ENCODE results near the gene PPP1R9B.
A peak's percentile ranks its signal among the peaks of the same experiment; 100 is the strongest.

Gene PPP1R9B

DNA sequence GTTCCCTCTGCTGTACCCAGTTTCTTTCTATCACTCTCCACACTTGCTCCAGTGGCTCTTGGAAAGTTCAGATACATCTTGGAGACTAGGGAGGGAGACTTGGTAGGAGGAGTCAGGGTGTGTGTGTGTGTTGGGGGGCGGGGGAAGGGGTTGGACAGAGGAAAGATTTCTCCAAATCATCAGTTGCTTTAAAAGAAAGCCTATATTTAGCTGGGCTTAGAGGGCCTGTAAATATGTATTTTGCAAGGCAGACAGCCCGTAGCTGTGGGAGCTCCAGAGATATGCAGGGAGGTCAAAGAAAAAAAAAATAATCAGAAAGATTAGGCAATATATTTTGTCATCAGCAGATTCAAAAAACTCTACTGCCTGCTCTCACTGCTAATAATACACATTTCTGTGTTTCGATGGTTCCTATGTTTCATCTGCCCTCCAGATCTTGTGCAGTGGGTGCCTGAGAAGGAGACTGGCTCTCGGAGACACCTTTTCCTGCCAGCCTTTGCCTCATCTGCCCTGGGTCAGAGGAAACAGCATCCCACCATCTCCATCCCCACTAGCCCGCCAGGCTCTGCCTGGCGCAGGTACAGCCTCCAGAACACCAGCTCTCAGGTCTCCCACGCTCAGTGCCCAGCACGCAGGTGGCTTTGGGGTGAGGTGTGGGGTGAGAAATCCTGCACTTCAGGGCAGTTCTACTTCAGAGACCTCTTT, 4.8 kb upstream of the PPP1R9B start:
- no peak for DNase-seq

DNA sequence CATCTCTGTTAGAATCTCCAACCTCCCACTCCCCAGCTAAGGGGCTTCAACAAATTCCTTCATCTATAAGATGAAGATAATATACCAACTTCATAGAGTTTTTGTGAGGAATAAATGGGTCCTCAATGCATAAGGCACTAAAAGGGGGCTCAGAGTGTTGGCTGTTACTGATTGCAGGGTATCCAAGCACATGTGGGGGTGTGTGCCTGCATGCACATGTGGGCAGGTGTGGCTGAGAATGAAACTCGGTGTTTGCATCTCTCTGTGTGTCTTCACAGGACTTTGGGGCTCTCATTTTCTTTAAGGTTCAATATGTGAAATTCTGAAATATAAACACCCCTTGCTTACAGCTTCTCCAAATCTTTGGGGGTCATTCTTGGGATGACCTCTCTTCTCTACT, 4.1 kb upstream of the PPP1R9B start:
- no peak for DNase-seq

DNA sequence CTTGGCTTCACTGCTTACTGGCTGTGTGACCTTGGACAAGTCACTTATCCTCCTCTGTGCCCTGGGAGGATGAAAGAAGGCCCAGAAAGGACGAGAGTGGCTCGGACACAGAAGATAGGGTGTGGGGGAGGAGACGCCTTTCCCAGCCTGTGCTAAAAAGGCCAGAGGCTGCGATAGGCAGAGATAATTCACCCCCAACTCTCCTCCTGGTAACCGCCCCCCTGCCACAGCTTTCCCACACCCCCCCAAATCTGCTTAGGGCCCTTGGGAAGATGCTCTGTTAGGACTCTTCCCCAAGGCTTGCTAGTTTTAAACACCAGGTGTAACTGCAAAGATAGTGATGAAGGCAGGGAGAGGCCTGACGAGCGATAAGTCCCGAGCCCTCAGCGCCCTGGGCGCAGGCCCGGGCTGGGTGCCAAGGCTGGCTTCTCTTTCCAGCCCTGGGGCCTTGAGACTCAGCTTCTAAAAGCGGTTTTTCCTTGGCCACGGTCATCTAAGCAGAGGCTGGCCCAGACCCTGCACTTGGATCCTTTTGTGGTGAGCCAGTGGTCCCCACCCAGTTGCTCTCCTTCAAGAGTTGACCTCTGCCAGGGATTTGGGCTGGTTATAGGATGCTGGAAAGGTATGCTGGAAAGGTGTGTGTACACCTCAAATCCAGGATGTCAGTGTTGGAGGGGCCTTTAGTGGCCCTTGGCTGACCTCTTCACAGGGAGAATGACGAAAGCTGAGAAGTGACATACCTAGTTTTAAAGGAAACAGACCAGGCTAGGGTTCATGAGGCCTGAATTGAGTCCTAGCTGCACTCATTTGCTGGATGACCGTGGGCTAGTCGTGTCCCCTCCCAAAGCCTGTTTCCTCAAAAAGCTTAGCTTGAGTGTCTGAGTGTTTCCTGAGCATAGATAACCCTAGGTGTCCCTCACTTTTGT, 3.4 kb upstream of the PPP1R9B start:
- no peak for DNase-seq

DNA sequence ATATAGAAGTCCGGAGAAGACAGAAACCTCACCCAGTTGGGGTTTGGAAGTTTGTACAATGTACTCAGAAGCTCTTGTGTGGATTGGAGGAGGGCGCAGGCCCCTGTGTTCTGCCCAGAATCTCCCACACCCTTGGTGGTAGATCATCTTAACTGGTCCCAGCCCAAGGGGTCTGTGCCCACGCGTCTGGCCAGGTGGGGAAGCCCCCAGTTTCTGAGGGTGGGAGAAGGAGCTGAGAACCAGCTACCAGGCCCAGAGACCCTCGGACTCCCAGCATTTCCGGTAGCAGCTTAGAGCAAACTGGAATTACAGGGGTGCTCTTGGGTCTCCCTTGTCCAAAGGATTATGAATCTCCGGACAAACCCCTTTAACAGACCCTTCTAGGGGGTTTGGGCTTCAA, 2.3 kb upstream of the PPP1R9B start:
- no peak for DNase-seq

DNA sequence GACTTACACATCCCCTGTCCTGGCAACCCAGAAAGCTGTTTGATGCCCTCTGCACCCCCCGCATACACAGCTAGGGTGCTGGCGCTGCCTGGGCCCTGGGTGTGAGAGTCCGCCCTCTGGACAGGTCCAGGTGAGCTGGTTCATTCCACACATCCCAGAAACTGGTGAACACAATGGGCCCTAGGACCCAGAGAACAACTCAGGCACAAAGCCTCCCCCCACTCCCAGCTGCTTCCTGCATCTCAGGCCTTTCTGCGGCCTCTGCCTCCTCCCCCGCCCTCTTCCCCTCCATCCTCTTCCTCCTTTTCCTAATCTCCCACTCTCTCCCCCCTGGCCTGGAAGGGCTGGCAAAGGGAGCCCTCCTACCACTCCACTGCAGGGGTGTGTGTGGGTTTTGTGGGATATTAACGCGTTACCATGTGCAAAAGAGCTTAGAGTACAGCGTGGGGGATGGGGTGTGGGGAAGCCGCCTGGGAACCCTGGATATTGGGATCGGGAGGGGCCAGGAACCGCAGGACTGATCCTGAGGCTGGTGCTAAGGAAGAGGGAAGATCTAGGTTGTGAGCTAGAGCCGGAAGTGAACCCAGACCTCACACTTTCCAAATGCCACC, 1.6 kb upstream of the PPP1R9B start:
- DNase-seq, result peak; percentile 50

DNA sequence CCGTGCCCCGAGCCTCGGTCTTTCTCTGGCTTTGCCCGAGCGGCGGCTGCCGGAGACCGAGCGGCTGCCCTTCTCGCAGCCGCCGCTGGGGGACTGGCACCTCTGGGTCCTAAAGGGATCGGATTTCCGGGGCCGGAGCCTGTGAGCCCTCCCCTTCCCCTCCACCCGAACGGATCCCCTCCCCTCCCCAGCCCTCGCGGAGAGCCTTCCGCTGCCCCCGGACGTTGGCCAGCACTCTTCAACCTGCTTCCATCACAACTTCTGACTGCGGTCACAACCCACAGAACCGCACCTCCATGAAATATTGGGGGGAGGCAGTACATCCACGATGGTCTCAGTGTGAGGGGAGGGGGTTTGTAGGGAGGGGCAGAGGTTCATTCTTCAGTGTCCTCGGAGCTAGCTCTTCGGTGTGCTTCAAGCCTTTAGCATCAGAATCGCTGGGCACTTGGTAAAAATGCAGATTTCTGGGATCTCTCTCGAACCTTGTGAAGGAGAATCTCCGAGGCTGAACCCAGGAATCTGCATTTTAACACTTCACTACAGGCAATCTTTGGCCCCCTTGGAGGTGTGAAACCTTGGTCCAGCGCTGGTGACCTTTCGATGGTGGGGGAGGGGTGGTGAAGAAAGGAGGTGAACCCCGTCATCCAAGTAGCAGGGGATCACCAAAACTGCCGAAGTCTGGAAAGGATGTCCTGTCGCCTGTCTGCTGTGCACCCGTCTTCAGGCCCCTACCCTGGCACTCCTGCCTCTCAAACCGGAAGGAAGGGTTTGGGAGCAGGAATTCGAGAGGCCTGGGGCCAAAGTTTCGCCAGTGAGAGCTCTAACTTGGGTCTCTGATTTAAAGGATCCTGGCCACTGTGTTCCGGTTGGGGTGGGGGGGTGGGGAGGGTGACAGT, 812 bp upstream of the PPP1R9B start:
- DNase-seq, result peak; percentile 85

DNA sequence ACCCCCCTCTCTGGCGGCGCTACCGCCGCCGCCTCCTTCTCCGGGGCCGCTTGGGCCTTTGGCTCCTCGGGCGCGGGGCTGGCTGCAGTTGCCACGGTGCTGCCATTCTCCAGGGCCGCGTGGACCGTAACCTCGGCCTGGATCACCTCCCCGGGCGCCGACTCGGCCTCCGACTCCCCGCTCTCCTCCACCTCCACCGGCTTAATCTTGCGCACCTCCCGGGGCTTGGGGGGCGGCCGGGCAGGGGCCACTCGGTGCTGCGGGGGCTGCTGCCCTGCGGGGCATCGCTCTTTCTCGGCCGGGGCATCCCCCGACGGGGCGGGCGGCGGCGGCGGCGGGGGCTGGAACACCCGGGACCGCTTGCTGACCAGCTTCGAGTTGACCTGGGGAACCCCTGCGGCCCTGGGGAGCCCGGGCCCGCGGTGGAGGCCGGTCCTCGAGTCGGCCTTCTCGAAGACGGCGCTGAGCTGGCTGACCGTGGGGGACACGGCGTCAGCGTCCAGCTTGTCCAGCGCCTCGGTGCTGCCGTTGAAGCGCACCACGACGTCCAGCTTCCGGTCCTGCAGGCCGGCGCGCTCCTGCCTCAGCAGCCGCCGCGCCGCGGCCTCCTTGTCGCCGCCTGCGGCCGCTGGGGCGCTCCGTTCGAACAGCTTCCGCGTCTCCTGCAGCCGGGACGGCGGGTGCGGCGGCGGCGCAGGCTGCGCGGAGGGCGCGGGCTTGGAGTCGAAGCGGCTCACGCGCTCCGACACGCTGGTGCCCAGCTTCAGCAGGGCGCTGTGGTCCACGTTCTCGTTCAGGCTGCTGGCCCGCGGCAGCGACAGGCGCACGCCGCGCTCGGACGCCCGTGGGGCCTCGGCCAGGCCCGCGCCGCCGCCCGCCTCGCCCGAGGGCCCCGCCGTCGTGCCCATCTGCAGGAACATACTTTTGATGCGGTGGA, 792 bp downstream of the PPP1R9B start:
- peak; percentile 68 for DNase-seq

DNA sequence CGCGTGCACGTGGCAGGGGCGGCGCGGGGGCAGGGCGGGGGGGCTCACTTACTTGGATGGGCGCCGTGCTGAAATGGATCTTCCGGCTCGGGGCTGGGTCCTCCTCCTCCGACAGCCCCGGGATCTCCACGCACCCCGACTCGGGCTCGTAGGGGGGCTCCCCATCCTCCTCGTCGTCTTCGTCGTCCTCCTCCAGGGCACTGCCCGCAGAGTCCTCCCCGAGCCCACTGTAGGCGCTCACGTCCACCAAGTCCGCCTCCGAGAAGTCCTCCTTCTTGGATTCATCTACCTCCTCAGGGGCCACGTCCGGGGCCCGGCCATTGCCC, 1.4 kb downstream of the PPP1R9B start:
- DNase-seq, result no peak

DNA sequence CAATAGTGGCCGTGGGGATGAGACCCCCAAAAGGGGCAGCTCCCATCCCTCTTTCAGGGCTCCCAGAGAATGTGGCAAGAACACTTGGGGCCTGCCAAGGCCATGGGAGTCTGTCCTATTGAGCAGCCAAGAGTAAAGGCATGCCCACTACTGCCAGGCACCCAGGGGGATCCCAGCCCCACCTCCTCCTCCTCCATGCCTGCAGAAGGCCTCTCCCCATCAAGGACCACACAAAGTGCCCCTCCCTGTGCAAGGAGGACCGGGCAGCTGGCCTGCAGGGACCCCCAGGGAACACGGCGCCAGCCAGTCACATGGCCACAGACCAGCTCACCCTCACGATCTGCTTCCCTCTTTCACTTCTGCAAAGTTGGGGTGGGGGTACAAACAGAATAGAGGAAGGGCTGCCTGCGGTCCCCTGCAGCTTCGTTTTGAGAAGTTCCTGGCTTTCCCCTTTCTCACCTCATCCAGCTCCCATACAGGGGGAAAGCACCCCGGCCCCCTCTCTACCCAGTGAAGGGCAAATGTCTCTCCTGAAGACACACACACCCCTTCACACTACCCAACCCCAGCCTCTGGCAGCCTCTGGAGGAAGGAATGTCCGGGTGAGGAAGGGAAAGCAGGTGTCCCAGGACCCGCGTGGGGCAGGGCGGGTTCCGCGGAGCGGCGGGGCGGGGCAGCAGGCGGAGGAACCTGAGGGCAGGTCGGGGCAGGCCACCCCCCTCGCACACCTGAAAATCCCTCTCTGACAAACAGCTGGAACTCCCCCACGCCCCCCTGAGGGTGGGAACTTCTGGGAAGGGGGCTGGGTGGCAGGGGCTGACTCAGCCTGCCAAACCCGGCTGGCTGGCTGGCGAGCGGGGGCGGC, 2.0 kb downstream of the PPP1R9B start:
- DNase-seq, result peak; percentile 87

DNA sequence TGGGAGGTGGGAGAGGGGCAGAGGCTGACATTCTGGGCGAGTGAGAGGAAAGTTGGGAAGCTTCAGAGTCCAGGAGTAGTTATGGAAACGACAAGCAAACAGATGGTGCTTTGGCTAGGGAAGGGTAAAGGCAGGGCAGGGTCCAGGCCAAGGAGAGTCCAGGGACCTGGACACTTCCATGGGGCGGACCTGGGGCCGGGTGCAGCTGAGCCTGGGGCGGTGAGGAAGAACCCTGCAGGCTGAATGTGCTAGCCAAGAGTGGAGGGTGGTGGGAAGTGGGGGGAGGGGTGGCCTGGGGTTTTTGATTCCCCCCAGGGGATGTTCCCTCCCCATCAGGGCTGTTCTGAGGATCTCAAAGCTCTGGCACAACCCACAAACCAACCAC, 2.6 kb downstream of the PPP1R9B start:
- no peak for DNase-seq

DNA sequence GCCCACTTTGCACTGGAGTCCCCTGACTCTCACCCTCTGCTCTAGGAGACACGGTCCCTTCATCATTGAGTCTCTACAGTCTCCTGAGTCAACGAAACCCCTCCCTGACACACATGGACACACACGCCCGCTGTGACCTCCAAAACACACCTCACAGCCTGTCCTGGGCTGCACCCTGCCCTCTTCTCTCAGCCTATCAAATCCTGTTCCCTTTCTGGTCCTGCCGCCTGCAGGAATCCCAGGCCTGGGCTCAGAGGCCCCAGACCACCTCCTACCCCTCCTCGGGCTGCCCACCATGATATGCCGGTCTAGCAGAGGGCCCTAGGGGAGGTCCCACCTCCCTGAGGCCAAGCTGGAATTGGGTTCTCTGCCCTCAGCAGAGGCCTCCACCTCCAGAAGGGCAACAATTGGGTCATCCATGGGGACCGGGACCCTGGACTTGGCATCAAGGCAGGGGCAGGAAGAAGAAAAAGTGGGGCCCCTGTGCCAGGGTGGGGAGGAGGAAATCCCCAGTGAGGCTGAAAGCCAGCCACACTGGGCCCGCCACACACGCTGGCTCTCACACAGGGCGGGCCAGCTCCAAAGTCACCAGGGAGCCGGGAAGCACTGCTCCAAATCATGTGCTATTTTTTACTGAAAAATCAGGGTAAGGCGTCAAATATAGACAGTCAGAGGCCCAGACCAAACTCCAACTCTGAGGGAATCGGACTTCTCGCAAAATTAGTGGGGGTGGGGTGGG, 3.4 kb downstream of the PPP1R9B start:
- no peak for DNase-seq

DNA sequence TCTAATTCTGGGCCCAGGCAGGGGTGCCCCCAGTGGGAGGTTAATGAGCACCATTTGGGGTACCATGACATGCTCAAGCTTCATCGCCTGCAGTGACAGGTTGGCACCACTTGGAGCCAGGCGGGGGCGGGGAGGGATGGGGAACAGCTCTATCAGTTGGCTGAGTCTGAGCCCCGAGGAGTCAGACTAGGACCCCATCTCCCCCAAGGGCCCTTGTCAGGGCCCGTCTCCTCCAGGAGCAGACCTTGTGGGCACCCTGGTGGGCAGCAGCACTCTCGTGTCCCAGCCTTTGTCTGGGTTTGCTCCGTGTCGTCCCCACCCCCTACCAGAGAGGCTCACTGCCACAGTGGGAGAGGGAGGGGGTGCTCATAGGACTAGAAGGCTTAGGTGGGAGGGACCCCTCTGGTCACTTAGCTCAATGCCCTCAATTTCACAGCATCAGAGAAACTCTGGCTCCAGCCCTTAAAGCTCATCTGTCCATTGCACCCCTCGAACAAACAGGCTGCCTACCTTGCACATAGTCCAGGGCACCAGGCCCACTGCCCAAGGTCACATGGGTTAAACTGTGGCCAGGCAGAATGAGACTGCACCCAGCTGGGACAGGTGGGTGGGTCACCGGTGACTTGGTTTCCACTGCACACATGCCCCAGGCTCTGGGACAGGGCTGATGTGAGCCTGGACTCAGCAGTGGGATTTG, 4.1 kb downstream of the PPP1R9B start:
- peak; percentile 37 for DNase-seq

DNA sequence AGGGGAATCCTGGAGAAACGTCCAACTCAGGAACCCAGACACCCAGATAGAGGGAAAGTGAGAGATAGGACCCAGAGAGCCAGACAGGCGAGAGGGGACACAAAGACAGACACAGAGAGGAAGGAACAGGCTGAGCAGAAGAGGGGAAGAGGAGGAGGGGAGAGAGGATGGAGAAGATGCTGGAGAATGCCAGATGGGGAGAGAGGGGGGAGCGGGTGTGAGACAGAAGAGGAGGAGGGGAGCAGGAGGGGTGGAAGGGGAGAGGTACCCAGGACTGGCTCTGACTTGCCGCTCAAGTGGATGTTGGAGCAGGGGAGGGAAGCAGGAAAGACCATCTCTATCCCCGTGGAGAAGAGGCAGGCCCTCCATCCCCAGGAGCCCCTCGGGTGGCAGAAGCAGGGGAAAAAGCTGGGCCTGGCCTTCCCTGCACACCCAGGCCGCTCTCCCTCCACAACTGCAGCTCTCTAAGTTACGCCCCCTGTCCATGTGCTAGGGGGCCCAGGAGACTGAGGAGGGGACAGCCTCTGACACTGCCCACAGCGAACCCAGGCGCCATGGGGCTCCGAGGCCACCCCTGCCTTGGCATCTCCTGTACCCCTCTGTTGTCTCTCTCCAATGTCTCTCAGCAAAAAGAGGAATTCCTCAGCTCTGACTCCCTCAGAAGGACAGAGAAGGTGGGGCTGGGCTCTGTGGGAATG, 4.8 kb downstream of the PPP1R9B start:
- no peak for DNase-seq

DNA sequence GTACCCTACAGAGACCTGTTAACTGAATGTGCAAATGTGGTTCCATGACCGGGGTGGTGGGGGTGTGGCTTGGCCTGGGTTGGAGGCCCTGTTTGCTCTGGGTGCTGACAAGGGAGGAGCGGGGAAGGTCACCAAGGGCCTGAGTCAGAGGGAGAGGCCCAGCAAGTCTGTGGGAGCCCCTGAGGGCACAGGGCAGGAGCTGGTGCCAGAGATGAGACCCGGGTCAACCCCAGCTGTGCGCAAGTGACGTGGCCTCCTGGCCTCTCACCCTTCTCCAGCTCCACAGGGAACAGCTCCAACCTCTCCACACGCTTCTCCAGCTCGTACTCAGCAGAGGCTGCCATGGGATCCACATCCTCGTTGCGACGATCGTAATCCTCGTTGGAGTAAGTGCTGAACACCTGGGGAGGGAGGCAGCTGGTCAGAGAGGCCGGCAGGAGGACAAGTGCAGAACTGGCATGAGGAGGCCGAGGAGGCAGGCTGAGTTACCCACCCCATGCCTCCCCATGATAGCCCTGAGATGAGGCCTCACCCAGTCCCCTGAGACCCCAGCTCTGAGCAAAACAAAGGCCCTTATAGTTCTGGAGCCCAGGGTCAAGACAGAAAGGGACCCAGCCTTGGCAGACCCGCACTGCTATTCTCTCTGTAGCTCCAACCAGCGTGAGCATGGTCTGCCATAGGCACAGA, 5.5 kb downstream of the PPP1R9B start:
- DNase-seq, result no peak

DNA sequence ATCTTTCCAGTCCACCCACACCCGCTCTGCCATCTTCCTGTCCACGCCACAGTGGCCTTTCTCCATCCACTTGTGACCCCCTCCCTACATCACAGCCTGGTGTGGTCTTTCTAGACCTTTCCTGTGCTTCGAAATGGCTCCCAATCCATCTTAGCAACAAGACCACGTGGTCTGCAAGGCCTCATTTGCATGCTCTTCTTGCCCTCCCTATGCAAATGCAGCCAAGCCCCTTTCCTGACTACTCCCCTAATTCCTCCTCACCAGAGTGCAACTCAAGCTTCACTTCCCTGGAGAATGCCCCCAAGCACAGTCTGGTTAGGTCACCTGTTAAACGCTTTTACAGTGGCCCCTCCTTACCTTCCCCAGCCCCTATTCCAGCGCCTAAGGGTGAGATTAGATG, 6.1 kb downstream of the PPP1R9B start:
- DNase-seq, result no peak

DNA sequence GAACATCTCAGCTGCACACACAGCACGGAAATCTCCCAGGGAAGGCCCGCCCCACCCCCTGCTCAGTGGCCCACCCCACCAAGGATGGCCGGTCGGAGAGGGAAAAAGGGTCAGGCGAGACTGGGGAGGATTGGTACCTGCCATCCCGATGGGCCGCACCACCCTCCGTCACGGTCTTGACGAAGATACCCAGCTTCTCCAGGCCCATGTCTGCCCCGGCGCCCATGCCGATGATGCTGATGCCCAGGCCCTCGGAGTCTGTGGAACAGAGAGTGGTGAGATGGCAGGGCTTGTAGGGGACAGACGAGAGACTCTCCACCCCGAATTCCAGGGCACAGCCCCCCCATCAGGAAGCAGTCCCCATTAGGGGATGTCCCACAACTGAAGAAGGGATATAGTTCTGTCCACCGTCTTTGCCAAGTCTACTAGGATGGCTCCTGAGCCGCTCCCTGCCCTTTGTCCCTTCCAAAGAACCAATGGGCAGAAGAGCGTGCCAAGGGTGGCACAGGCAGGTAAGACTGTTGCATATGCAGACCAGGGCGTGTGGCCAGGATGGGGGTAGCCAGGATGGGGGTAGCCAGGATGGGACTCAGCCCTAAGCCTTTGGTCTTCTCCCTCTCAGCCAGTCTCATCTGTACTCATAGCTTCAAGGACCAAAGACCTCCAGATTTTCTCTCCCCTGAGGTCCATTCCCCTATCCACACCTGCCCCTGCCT, 6.9 kb downstream of the PPP1R9B start:
- no peak for DNase-seq

DNA sequence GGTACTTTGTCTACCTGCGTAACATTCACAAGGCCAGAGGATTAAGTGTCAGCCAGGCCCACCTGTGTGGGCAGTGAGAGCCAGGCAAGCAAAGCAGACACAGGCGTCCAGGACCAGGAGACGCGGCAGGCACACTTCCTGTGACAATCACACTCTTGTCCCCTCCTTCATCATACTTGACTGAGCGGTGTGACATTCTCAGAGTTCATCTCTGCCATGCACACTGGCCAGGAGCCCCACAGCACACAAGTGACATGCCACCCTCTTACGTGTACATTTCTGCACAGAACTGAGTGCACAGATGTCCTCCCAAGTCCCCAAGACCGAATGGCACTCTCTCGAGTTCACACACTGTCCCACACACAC, 8.7 kb downstream of the PPP1R9B start:
- DNase-seq, result no peak
